ENCODE data around the gene PIP4K2A.

PIP4K2A gene

GRCh38 chr10:22617516-22617915 lies 96.9 kb downstream of the PIP4K2A start:
- DNase-seq: no peak

- no peak for DNase-seq
These were observed 97.3 kb downstream of the PIP4K2A start for GRCh38 chr10:22617051-22617450.

- peak; percentile 62 for DNase-seq
These were observed 98.4 kb downstream of the PIP4K2A start for GRCh38 chr10:22615819-22616499.

- DNase-seq: no peak
These were observed 99.3 kb downstream of the PIP4K2A start for GRCh38 chr10:22615101-22615500.

GRCh38 chr10:22613011-22613410 lies 101.4 kb downstream of the PIP4K2A start:
- DNase-seq: no peak

GRCh38 chr10:22612318-22612717 lies 102.1 kb downstream of the PIP4K2A start:
- DNase-seq: no peak

- no peak for DNase-seq
These were observed 102.8 kb downstream of the PIP4K2A start for GRCh38 chr10:22611425-22612115.

- DNase-seq: no peak
These were observed 103.8 kb downstream of the PIP4K2A start for GRCh38 chr10:22610610-22611009.

- no peak for DNase-seq
These were observed 104.5 kb downstream of the PIP4K2A start for GRCh38 chr10:22609719-22610465.

GRCh38 chr10:22609251-22609650 lies 105.1 kb downstream of the PIP4K2A start:
- peak; percentile 77 for DNase-seq

GRCh38 chr10:22607261-22607660 lies 107.1 kb downstream of the PIP4K2A start:
- no peak for DNase-seq

GRCh38 chr10:22606164-22606614 lies 108.2 kb downstream of the PIP4K2A start:
- no peak for DNase-seq

GRCh38 chr10:22605168-22605567 lies 109.2 kb downstream of the PIP4K2A start:
- peak; percentile 50 for DNase-seq

GRCh38 chr10:22604344-22605126 lies 109.8 kb downstream of the PIP4K2A start:
- no peak for DNase-seq

GRCh38 chr10:22603581-22603980 lies 110.8 kb downstream of the PIP4K2A start:
- no peak for DNase-seq

- DNase-seq: no peak
These were observed 112.8 kb downstream of the PIP4K2A start for GRCh38 chr10:22601618-22602017.

GRCh38 chr10:22599636-22600228 lies 114.6 kb downstream of the PIP4K2A start:
- no peak for DNase-seq

- DNase-seq: no peak
These were observed 115.3 kb downstream of the PIP4K2A start for GRCh38 chr10:22599048-22599561.

- DNase-seq: no peak
These were observed 115.9 kb downstream of the PIP4K2A start for GRCh38 chr10:22598478-22598877.

GRCh38 chr10:22597138-22597537 lies 117.2 kb downstream of the PIP4K2A start:
- no peak for DNase-seq

GRCh38 chr10:22593636-22594198 lies 120.7 kb downstream of the PIP4K2A start:
- DNase-seq: no peak

GRCh38 chr10:22593026-22593425 lies 121.4 kb downstream of the PIP4K2A start:
- no peak for DNase-seq
